H54 (cell line): Measurements from ENCODE around the gene WNT7A.

Experiments
- DNase-seq: peaks from one replicate; pipeline ENCODE4 v3.0.0; 2011; ENCODE audit warnings: low spot score, mixed read lengths; ENCODE audit not compliant: insufficient read length
- FAIRE-seq: peaks from 3 replicates; lab custom pipeline; 2011; peaks lifted over from hg19 to GRCh38; lab: Jason Lieb, UNC
- POLR2A ChIP-seq: IDR thresholded peaks from 2 replicates; pipeline ENCODE4 v1.6.1; 2011; ENCODE audit warnings: low read depth, mild to moderate bottlenecking, low read length

WNT7A gene

GRCh38 chr3:13853256-13853977, 26.5 kb downstream of the WNT7A start:
- TF ChIP-seq POLR2A: no peak
- FAIRE-seq (no peak), DNase-seq (no peak)

DNA sequence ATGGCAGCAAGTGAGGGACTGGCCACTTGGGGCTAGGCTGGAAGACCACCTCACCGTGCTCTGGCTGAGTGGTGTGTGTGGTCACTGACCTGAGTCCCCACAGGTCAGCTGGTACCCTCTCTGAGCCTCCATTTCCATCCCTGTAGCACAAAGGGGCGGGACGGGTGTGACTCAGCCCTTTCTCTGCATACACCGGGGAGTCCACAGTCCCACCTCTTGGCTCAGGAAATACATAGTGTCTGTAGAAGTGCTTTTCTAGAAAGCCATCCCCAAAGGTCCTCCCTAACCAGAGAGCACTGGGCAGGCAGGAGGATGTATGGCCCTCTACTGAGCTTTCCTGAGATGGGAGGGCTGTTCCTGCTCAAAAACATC, 27.2 kb downstream of the WNT7A start:
- DNase-seq (no peak), FAIRE-seq (no peak)
- no peak for TF ChIP-seq POLR2A

- DNase-seq: no peak
- no peak for TF ChIP-seq POLR2A
- FAIRE-seq: no peak
Measured at GRCh38 chr3:13851997-13852637, 27.8 kb downstream of the WNT7A start.

DNA sequence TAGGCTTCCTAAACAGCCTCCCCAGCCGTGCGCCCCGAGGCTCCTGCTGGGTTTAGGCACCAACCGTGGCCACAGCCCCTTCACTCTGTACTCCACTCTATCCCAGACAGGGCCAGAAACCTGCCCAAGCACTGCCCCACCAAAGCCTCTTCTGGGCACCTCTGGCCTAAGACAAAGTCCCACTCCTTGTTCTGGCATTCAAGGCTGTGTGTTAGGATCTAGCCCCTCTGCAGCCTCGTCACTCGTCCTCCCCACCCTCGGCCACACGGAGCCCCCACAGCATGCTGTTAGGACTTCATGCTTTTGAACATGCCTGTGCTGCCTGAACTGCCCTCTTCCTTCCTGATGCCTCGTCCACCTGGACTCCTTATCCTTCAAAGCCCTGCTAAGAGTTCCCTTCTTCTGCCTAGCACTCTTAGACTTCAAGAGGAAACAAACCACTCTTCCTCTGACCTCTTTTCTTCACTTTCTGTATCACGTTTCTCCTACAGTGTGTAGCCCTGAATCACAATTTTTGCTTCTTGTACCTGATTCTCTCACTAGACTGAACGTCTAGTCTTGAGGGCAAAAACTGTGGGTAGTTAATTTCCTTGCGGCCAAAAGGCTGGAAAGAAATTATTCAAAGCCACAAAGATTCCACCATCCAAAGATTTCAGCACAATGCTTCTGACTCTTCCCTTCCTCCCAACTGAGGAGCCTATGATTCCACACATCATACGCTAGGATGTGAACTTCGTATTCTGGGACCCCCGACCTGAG, 28.6 kb downstream of the WNT7A start:
- no peak for DNase-seq
- no peak for FAIRE-seq
- TF ChIP-seq POLR2A: no peak

GRCh38 chr3:13850161-13850945, 29.5 kb downstream of the WNT7A start:
- DNase-seq (peak; percentile 83), FAIRE-seq (no peak)
- no peak; the same call in 1 of the 2 replicates for TF ChIP-seq POLR2A

DNA sequence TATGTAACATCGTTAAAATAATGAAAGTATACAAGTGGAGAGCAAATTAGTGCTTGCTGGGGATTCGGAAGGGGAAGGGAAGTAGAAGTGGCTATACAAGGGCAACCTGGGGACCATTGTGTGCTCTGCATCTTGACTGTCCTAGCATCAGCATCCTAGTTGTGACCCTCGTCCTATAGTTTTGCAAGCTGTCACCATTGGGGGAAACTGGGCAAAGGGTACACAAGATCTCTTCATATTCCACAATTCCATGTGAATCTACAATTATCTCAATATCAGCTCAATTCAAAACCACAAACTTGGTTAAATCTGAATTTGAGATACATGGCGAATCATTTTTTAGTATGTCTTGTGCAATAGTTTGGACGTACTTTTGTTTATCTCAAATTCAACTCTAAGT, 30.9 kb downstream of the WNT7A start:
- no peak for DNase-seq
- no peak for FAIRE-seq
- no peak for TF ChIP-seq POLR2A

GRCh38 chr3:13846716-13847570, 32.9 kb downstream of the WNT7A start:
- no peak for DNase-seq
- no peak for TF ChIP-seq POLR2A
- FAIRE-seq: no peak

DNA sequence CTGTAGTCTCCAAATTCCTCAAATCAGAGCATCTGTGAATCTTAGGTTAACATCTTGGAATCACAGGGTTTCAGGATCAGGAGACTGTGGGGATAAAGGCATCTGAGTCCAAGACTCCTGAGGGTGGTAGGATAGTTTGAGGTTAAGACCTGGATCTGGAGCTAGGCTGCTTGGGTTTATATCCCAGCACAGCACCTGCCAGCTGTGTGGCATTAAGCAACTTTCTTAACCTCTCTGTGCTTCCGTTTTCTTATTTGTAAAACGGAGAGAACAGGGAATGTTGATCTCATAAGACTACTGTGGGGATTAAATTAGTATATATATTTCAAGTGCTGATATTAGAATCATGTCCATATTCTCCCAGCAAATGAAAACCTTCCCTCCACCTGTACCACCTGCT, 33.6 kb downstream of the WNT7A start:
- FAIRE-seq (no peak), DNase-seq (no peak)
- no peak for TF ChIP-seq POLR2A

DNA sequence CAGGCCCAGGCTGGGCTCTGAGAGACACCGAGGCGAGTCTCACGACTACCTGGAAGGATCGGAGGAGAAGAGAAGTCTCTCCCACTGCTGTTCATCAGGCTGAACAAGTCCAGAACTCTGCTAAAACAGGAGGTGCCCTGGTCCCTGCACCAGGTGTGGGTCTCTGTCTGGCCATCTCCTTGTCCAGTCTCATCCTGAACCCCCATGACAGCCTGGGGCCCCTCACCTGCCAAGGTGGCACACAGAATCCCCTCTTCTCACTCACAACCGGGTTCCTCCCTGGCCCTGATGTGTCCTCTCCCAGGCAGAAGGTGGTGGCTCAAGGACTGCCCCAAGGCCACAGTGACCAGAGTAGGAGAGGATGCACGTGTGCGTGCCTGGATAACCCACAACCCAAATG, 34.1 kb downstream of the WNT7A start:
- FAIRE-seq (no peak), DNase-seq (no peak)
- no peak for TF ChIP-seq POLR2A

GRCh38 chr3:13844911-13845310, 35.0 kb downstream of the WNT7A start:
- no peak for FAIRE-seq
- DNase-seq: no peak
- TF ChIP-seq POLR2A: no peak

- TF ChIP-seq POLR2A: no peak
- DNase-seq (no peak), FAIRE-seq (no peak)
Measured at GRCh38 chr3:13844286-13844685, 35.6 kb downstream of the WNT7A start.

GRCh38 chr3:13843351-13843750, 36.5 kb downstream of the WNT7A start:
- no peak for TF ChIP-seq POLR2A
- FAIRE-seq: no peak
- DNase-seq: no peak

DNA sequence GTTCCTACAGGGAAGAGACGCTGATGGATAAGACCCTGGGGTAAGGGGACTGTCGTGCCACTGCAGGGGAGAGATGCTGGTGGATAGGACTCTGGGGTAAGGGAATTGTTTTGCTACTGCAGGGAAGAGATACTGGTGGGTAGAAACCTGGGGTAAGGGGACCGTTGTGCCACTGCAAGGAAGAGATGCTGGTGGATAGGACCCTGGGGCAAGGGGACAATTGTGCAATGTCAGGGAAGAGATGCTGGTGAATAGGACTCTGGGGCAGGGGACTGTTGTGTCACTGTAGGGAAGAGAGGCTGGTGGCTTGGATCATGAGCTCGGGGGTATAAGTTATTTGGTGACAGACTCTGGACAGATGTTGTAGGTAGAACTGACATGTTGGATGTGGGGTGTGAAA, 37.6 kb downstream of the WNT7A start:
- FAIRE-seq: no peak
- no peak for TF ChIP-seq POLR2A
- DNase-seq: no peak
